ENCODE data around the gene ARHGEF25.

Gene ARHGEF25

DNA sequence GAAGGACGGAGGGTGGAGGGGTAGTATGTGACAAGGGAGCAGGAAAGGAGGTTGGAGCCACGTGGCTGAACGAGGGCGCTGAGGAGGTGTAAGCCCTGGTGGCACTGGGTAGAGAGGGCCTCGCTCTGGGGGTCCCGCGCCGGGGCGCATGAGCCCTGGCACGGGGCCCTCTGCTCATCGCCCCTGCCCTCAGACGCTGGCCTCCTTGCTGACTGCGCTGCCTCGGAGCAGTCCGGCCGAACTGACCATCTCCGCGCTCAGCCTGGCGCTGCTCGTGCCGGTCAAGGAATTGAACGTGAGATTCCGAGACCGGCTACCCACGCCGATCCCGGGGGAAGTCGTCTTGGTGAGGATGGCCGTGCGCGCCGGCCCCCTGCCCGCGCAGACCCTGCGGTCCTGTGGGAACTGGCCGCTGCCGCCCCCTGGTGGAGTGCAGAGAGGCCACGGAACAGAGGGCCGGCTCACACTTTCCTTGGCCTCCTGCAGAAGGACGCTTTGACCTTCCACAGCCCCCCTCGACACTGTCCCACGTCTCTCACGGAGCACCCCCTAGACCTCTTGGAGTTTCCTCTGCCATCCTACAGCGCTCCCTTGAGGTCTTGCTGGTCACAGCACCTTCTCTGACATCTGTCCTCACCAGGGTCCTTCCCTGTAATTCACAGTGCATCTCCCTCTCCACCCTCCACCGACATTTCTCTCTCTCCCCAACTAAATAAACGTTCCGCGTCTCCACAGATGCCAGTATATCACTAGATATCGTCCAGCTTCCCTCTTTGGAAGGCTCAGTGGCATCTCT lies 10.5 kb downstream of the ARHGEF25 start (continued):
- TF ChIP-seq ZNF341 (tag by site-specific recombination; IDR thresholded peaks at IDR 0.05; ENCODE audit: low read depth) (no peak), ZNF324 (tag by site-specific recombination; IDR thresholded peaks at IDR 0.05) (no peak), HOXC10 (CRISPR knock-in tag; IDR thresholded peaks at IDR 0.05) (no peak), ZNF138 (tag by site-specific recombination; IDR thresholded peaks at IDR 0.05; ENCODE audit: borderline replicate concordance) (no peak), EGR2 (tag by site-specific recombination; IDR thresholded peaks at IDR 0.05; ENCODE audit: low read depth) (no peak), ZFP3 (tag by site-specific recombination; IDR thresholded peaks at IDR 0.05; ENCODE audit: low read depth) (no peak), ZFP69B (tag by site-specific recombination; IDR thresholded peaks at IDR 0.05) (no peak), ZNF529 (tag by site-specific recombination; IDR thresholded peaks at IDR 0.05; ENCODE audit: insufficient replicate concordance) (no peak), ZNF549 (tag by site-specific recombination; IDR thresholded peaks at IDR 0.05) (no peak), KLF16 (tag by site-specific recombination; IDR thresholded peaks at IDR 0.05) (no peak), ZNF350 (tag by site-specific recombination; IDR thresholded peaks at IDR 0.05) (no peak), ZNF174 (tag by site-specific recombination; IDR thresholded peaks at IDR 0.05) (no peak), ZNF530 (tag by site-specific recombination; IDR thresholded peaks at IDR 0.05; ENCODE audit: low read depth) (no peak), ZNF112 (tag by site-specific recombination; IDR thresholded peaks at IDR 0.05) (no peak), ZFHX2 (tag by site-specific recombination; conservative IDR thresholded peaks at IDR 0.05) (peak; percentile 48), KLF7 (tag by site-specific recombination; IDR thresholded peaks at IDR 0.05; ENCODE audit: borderline replicate concordance) (no peak), HOXD13 (CRISPR knock-in tag; IDR thresholded peaks at IDR 0.05; ENCODE audit: borderline replicate concordance) (no peak), ZNF24 (tag by site-specific recombination; IDR thresholded peaks at IDR 0.05) (no peak), ZNF626 (tag by site-specific recombination; IDR thresholded peaks at IDR 0.05) (no peak), ZNF560 (tag by site-specific recombination; IDR thresholded peaks at IDR 0.05; ENCODE audit: borderline replicate concordance) (no peak), ZNF366 (tag by site-specific recombination; conservative IDR thresholded peaks at IDR 0.05) (no peak), ZBTB17 (tag by site-specific recombination; IDR thresholded peaks at IDR 0.05) (0 out of 2 replicates have a peak, but pooled peaks have one; percentile 28)
- TF ChIP-seq, protein P1, sequence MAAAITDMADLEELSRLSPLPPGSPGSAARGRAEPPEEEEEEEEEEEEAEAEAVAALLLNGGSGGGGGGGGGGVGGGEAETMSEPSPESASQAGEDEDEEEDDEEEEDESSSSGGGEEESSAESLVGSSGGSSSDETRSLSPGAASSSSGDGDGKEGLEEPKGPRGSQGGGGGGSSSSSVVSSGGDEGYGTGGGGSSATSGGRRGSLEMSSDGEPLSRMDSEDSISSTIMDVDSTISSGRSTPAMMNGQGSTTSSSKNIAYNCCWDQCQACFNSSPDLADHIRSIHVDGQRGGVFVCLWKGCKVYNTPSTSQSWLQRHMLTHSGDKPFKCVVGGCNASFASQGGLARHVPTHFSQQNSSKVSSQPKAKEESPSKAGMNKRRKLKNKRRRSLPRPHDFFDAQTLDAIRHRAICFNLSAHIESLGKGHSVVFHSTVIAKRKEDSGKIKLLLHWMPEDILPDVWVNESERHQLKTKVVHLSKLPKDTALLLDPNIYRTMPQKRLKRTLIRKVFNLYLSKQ (tag by site-specific recombination; IDR thresholded peaks at IDR 0.05; ENCODE audit: borderline replicate concordance), result no peak
- TF ChIP-seq, protein P2, sequence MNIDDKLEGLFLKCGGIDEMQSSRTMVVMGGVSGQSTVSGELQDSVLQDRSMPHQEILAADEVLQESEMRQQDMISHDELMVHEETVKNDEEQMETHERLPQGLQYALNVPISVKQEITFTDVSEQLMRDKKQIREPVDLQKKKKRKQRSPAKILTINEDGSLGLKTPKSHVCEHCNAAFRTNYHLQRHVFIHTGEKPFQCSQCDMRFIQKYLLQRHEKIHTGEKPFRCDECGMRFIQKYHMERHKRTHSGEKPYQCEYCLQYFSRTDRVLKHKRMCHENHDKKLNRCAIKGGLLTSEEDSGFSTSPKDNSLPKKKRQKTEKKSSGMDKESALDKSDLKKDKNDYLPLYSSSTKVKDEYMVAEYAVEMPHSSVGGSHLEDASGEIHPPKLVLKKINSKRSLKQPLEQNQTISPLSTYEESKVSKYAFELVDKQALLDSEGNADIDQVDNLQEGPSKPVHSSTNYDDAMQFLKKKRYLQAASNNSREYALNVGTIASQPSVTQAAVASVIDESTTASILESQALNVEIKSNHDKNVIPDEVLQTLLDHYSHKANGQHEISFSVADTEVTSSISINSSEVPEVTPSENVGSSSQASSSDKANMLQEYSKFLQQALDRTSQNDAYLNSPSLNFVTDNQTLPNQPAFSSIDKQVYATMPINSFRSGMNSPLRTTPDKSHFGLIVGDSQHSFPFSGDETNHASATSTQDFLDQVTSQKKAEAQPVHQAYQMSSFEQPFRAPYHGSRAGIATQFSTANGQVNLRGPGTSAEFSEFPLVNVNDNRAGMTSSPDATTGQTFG (tag by site-specific recombination; IDR thresholded peaks at IDR 0.05; ENCODE audit: borderline replicate concordance), result no peak
- TF ChIP-seq, protein P3, sequence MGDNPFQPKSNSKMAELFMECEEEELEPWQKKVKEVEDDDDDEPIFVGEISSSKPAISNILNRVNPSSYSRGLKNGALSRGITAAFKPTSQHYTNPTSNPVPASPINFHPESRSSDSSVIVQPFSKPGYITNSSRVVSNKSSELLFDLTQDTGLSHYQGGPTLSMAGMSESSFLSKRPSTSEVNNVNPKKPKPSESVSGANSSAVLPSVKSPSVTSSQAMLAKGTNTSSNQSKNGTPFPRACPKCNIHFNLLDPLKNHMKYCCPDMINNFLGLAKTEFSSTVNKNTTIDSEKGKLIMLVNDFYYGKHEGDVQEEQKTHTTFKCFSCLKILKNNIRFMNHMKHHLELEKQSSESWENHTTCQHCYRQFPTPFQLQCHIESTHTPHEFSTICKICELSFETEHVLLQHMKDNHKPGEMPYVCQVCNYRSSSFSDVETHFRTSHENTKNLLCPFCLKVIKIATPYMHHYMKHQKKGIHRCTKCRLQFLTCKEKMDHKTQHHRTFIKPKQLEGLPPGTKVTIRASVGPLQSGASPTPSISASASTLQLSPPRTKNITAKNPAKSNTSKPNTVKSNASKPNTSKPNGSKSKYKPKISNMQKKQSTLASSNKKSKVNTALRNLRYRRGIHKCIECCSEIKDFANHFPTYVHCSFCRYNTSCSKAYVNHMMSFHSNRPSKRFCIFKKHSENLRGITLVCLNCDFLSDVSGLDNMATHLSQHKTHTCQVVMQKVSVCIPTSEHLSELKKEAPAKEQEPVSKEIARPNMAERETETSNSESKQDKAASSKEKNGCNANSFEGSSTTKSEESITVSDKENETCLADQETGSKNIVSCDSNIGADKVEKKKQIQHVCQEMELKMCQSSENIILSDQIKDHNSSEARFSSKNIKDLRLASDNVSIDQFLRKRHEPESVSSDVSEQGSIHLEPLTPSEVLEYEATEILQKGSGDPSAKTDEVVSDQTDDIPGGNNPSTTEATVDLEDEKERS (tag by site-specific recombination; IDR thresholded peaks at IDR 0.05), result no peak
- TF ChIP-seq, protein P4, sequence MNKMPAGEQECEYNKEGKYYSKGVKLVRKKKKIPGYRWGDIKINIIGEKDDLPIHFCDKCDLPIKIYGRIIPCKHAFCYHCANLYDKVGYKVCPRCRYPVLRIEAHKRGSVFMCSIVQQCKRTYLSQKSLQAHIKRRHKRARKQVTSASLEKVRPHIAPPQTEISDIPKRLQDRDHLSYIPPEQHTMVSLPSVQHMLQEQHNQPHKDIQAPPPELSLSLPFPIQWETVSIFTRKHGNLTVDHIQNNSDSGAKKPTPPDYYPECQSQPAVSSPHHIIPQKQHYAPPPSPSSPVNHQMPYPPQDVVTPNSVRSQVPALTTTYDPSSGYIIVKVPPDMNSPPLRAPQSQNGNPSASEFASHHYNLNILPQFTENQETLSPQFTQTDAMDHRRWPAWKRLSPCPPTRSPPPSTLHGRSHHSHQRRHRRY (tag by site-specific recombination; IDR thresholded peaks at IDR 0.05), result no peak
- TF ChIP-seq, protein P5, sequence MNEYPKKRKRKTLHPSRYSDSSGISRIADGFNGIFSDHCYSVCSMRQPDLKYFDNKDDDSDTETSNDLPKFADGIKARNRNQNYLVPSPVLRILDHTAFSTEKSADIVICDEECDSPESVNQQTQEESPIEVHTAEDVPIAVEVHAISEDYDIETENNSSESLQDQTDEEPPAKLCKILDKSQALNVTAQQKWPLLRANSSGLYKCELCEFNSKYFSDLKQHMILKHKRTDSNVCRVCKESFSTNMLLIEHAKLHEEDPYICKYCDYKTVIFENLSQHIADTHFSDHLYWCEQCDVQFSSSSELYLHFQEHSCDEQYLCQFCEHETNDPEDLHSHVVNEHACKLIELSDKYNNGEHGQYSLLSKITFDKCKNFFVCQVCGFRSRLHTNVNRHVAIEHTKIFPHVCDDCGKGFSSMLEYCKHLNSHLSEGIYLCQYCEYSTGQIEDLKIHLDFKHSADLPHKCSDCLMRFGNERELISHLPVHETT (tag by site-specific recombination; IDR thresholded peaks at IDR 0.05), result no peak
- TF ChIP-seq, protein P6, sequence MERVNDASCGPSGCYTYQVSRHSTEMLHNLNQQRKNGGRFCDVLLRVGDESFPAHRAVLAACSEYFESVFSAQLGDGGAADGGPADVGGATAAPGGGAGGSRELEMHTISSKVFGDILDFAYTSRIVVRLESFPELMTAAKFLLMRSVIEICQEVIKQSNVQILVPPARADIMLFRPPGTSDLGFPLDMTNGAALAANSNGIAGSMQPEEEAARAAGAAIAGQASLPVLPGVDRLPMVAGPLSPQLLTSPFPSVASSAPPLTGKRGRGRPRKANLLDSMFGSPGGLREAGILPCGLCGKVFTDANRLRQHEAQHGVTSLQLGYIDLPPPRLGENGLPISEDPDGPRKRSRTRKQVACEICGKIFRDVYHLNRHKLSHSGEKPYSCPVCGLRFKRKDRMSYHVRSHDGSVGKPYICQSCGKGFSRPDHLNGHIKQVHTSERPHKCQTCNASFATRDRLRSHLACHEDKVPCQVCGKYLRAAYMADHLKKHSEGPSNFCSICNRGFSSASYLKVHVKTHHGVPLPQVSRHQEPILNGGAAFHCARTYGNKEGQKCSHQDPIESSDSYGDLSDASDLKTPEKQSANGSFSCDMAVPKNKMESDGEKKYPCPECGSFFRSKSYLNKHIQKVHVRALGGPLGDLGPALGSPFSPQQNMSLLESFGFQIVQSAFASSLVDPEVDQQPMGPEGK (tag by site-specific recombination; IDR thresholded peaks at IDR 0.05), result peak; percentile 35

All from HEK293 (cell line).